Ishikawa (cell line): ENCODE data around the gene LLGL1.

Experiments
- CEBPB ChIP-seq: IDR thresholded peaks from 2 replicates; pipeline ENCODE4 v1.6.1; 2012
- CREB1 ChIP-seq: IDR thresholded peaks from 2 replicates; pipeline ENCODE4 v1.6.1; 2012; ENCODE audit warnings: low read depth
- EGR1 ChIP-seq: IDR thresholded peaks from 2 replicates; pipeline ENCODE4 v1.6.1; 2012
- EP300 ChIP-seq: IDR thresholded peaks from 2 replicates; pipeline ENCODE4 v1.6.1; 2012; ENCODE audit warnings: borderline replicate concordance
- FOXM1 ChIP-seq: IDR thresholded peaks from 2 replicates; pipeline ENCODE4 v1.6.1; 2012; ENCODE audit warnings: low read depth, borderline replicate concordance
- NFIC ChIP-seq: IDR thresholded peaks from 2 replicates; pipeline ENCODE4 v1.6.1; 2012
- RAD21 ChIP-seq: IDR thresholded peaks from 2 replicates; pipeline ENCODE4 v1.6.1; 2012; ENCODE audit warnings: low read depth
- REST ChIP-seq: IDR thresholded peaks from 2 replicates; pipeline ENCODE4 v1.6.1; 2012; ENCODE audit warnings: low read depth, mild to moderate bottlenecking
- TAF1 ChIP-seq: IDR thresholded peaks from 2 replicates; pipeline ENCODE4 v1.6.1; 2012; ENCODE audit warnings: low read depth, mild to moderate bottlenecking
- TCF12 ChIP-seq: IDR thresholded peaks from 2 replicates; pipeline ENCODE4 v1.6.1; 2012; ENCODE audit warnings: low read depth
- TEAD4 ChIP-seq: IDR thresholded peaks from 2 replicates; pipeline ENCODE4 v1.6.1; 2012
- YY1 ChIP-seq: IDR thresholded peaks from 2 replicates; pipeline ENCODE4 v1.6.1; 2012; ENCODE audit warnings: low read depth
- ZBTB7A ChIP-seq: IDR thresholded peaks from 2 replicates; pipeline ENCODE4 v1.6.1; 2012; ENCODE audit warnings: low read depth
- TF ChIP-seq, protein P1 (sequence below): IDR thresholded peaks from 2 replicates; pipeline ENCODE4 v1.6.1; 2012
- TF ChIP-seq, protein P2 (sequence below): IDR thresholded peaks from 2 replicates; pipeline ENCODE4 v1.6.1; 2012

The LLGL1 gene

GRCh38 chr17:18245038-18245776 is 19.8 kb downstream of the LLGL1 start:
- TF ChIP-seq RAD21, result no peak
- TF ChIP-seq TEAD4, result no peak
- no peak for TF ChIP-seq EP300
- TF ChIP-seq, protein P1, sequence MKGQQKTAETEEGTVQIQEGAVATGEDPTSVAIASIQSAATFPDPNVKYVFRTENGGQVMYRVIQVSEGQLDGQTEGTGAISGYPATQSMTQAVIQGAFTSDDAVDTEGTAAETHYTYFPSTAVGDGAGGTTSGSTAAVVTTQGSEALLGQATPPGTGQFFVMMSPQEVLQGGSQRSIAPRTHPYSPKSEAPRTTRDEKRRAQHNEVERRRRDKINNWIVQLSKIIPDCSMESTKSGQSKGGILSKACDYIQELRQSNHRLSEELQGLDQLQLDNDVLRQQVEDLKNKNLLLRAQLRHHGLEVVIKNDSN, result no peak
- TF ChIP-seq FOXM1, result no peak

GRCh38 chr17:18246109-18246725 is 20.8 kb downstream of the LLGL1 start:
- TF ChIP-seq CEBPB, result no peak
- no peak for TF ChIP-seq REST

- TF ChIP-seq, protein P1, result no peak
- no peak for TF ChIP-seq ZBTB7A
- TF ChIP-seq EP300, result 0 out of 2 replicates have a peak, but pooled peaks have one; percentile 24
- no peak for TF ChIP-seq EGR1
- no peak for TF ChIP-seq REST
- TF ChIP-seq, protein P2, sequence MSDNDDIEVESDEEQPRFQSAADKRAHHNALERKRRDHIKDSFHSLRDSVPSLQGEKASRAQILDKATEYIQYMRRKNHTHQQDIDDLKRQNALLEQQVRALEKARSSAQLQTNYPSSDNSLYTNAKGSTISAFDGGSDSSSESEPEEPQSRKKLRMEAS, result peak; percentile 73
- TF ChIP-seq NFIC, result peak; percentile 24; the same call in 1 of the 2 replicates
- no peak for TF ChIP-seq RAD21
- TF ChIP-seq CEBPB, result no peak
- TF ChIP-seq FOXM1, result no peak
- TF ChIP-seq YY1, result no peak
- TF ChIP-seq CREB1, result no peak
- no peak; the same call in 1 of the 2 replicates for TF ChIP-seq TAF1
- peak; percentile 32; the same call in 1 of the 2 replicates for TF ChIP-seq TCF12
- TF ChIP-seq TEAD4, result no peak
These were observed 21.6 kb downstream of the LLGL1 start for GRCh38 chr17:18246880-18247612.

GRCh38 chr17:18247613-18248001 is 22.2 kb downstream of the LLGL1 start:
- TF ChIP-seq TCF12 (no peak), ZBTB7A (no peak), TEAD4 (no peak), EGR1 (no peak), CREB1 (no peak), EP300 (no peak), TAF1 (no peak)
- TF ChIP-seq, protein P1, result no peak
- TF ChIP-seq, protein P2, result no peak

- TF ChIP-seq RAD21 (peak; percentile 78), TEAD4 (no peak)
These were observed 22.9 kb downstream of the LLGL1 start for GRCh38 chr17:18248300-18248731.
